HepG2 (cell line): ENCODE measurements around the gene ADGRV1. TPM values are rescaled to one million over a fixed set of nuclear protein-coding genes. Genes with fewer than 3 reads are reported as not detected.

Experiments used
- ATAC-seq: fragments of 200-7000 bp; cut with Tn5 transposase; 3 replicates; pipeline ENCODE4 v1.9.1; 2020; ENCODE audit warnings: mild to moderate bottlenecking, moderate library complexity
- BruUV-seq: library from RNA; stranded (reverse); fragments of 400-500 nt; replicated peaks from 2 replicates; lab custom pipeline; 2021; lab: Mats Ljungman, UMichigan
- CTCF ChIA-PET: fragments of 300-600 bp; formaldehyde crosslinking; extraction: SDS; loops from one replicate; lab custom pipeline; 2021; ENCODE audit warnings: low total read pairs, inconsistent platforms, low intra/inter-chr PET ratio; lab: Yijun Ruan, JAX
- POLR2A ChIA-PET: fragments of 350-600 bp; sonication (Branson Sonifier 250); formaldehyde crosslinking; loops from one replicate; lab custom pipeline; 2020; ENCODE audit warnings: antibody characterized with exemption, inconsistent platforms; lab: Yijun Ruan, JAX
- DNase-seq: peaks from one replicate; pipeline ENCODE4 v3.0.0-alpha.2; 2015; ENCODE audit warnings: low spot score
- FAIRE-seq: peaks from 3 replicates; lab custom pipeline; 2011; peaks lifted over from hg19 to GRCh38; lab: Jason Lieb, UNC
- H2AFZ ChIP-seq: one replicate; pipeline ENCODE4 v1.6.1; 2011; ENCODE audit warnings: low read length, inconsistent platforms
- H3K27ac ChIP-seq: fragments of 300-600 bp; 3 replicates; pipeline ENCODE4 v1.8.0; 2011; ENCODE audit warnings: mixed run types, mild to moderate bottlenecking, mixed read lengths, low read length, inconsistent platforms; ENCODE audit not compliant: insufficient read depth; ENCODE audit errors: extremely low read length
- H3K27me3 ChIP-seq, 2 experiments: fragments of 200-600 bp in 1 of 2; 2 replicates in 1 of 2; 3 replicates in 1 of 2; pipeline versions ENCODE4 v1.6.0 to v1.8.0; 2011; ENCODE audit warnings: low read length in 2 of 2, mild to moderate bottlenecking in 2 of 2, moderate library complexity in 2 of 2, inconsistent platforms in 1 of 2; ENCODE audit not compliant: insufficient read depth in 2 of 2, control insufficient read depth in 1 of 2
- H3K36me3 ChIP-seq, 2 experiments: fragments of 200-600 bp in 1 of 2; replicated peaks in 1 of 2; 2 replicates in 1 of 2; 3 replicates in 1 of 2; pipeline versions ENCODE4 v1.5.1 to v1.8.0; 2011; ENCODE audit warnings: low read length in 2 of 2, inconsistent platforms in 1 of 2; ENCODE audit not compliant: insufficient read depth in 2 of 2, control insufficient read depth in 1 of 2
- H3K4me1 ChIP-seq: 2 replicates; pipeline ENCODE4 v1.5.1; 2012; ENCODE audit warnings: low read length, inconsistent platforms; ENCODE audit not compliant: insufficient read depth
- H3K4me2 ChIP-seq: 2 replicates; pipeline ENCODE4 v1.6.0; 2011; ENCODE audit warnings: low read depth, low read length, inconsistent platforms
- H3K4me3 ChIP-seq, 3 experiments: fragments of 200-600 bp in 1 of 3; sonication (generic), shearing (Covaris generic) in 1 of 3; replicated peaks in 1 of 3; 2 replicates each; pipeline ENCODE4 v1.5.1; 2011 to 2016; ENCODE audit warnings: low read length in 3 of 3, inconsistent platforms in 2 of 3, low read depth in 2 of 3, mild to moderate bottlenecking in 2 of 3, control low read depth in 1 of 3, mixed read lengths in 1 of 3; ENCODE audit not compliant: insufficient read depth in 1 of 3
- H3K79me2 ChIP-seq: one replicate; pipeline ENCODE4 v1.6.1; 2011; ENCODE audit warnings: low read length, inconsistent platforms; ENCODE audit not compliant: insufficient read depth
- H3K9ac ChIP-seq: 2 replicates; pipeline ENCODE4 v1.6.0; 2011; ENCODE audit warnings: mild to moderate bottlenecking, low read depth, low read length, inconsistent platforms; ENCODE audit not compliant: insufficient read depth
- H3K9me3 ChIP-seq: 2 replicates; pipeline ENCODE4 v1.5.1; 2012; ENCODE audit warnings: mild to moderate bottlenecking, low read length
- H4K20me1 ChIP-seq: 2 replicates; pipeline ENCODE4 v1.6.0; 2011; ENCODE audit warnings: inconsistent platforms, mild to moderate bottlenecking, low read length, moderate library complexity; ENCODE audit not compliant: insufficient read depth
- ATM ChIP-seq: fragments of 450-650 bp; IDR thresholded peaks from 2 replicates; pipeline ENCODE4 v1.7.1; 2017; ENCODE audit warnings: mild to moderate bottlenecking, borderline replicate concordance
- GATA4 ChIP-seq: sonication (generic); IDR thresholded peaks from 2 replicates; pipeline ENCODE4 v1.6.1; 2016; ENCODE audit warnings: antibody characterized with exemption, low read depth, borderline replicate concordance
- HOXD1 ChIP-seq: sonication (generic); formaldehyde crosslinking; IDR thresholded peaks from 2 replicates; pipeline ENCODE4 v1.5.0; 2020; ENCODE audit warnings: missing genetic modification reagents
- SMAD3 ChIP-seq: sonication (generic); formaldehyde crosslinking; IDR thresholded peaks from 2 replicates; pipeline ENCODE4 v1.4.0; 2020; ENCODE audit warnings: missing genetic modification reagents
- STAT5B ChIP-seq: sonication (generic); formaldehyde crosslinking; IDR thresholded peaks from 2 replicates; pipeline ENCODE4 v1.4.0; 2020; ENCODE audit warnings: missing genetic modification reagents
- ZNF674 ChIP-seq: sonication (generic); formaldehyde crosslinking; IDR thresholded peaks from 2 replicates; pipeline ENCODE4 v1.5.0; 2020; ENCODE audit warnings: low read depth, mild to moderate bottlenecking, missing genetic modification reagents
- ZNF816 ChIP-seq: sonication (generic); formaldehyde crosslinking; IDR thresholded peaks from 2 replicates; pipeline ENCODE4 v1.8.0; 2022; ENCODE audit warnings: missing genetic modification reagents, mild to moderate bottlenecking, borderline replicate concordance
- WGBS: methylation state at CpG from one replicate; pipeline ENCODE4 v1.1.6; 2017; ENCODE audit warnings: low lambda C conversion rate; 5-methylcytosine and 5-hydroxymethylcytosine counted together
- in situ Hi-C: cut with HindIII; loops from 2 replicates; pipeline ENCODE4 v1.10.0; 2017; ENCODE audit warnings: low pct_unique_long_range_greater_than_20kb; ENCODE audit not compliant: extremely low pct_ligation_motif_present
- intact Hi-C: fragments of 100-400 bp; cut with micrococcal nuclease; formaldehyde crosslinking; loops from one replicate; pipeline ENCODE4 v1.10.0; 2022; ENCODE audit not compliant: unreplicated experiment
- polyA plus RNA-seq, 8 experiments: library from polyadenylated mRNA; depleted of rRNA in 3 of 8; stranded (reverse) in 7 of 8; unstranded in 1 of 8; fragments of >200 nt; fragmentation: Illumina TruSeq in 4 of 8; extraction: Trizol in 4 of 8; gene quantifications; 2 replicates each; pipeline versions ENCODE4 v1.2.1 to v1.2.3, GENCODE V29; 2011 to 2016; ENCODE audit warnings: low read depth in 4 of 8, missing spikeins in 1 of 8, mixed read lengths in 1 of 8; ENCODE audit not compliant: insufficient read depth in 1 of 8
- total RNA-seq, 5 experiments: library from RNA; depleted of rRNA; stranded (reverse); fragments of >200 nt; fragmentation: Illumina TruSeq; extraction: Trizol; gene quantifications; 2 replicates each; pipeline ENCODE4 v1.2.3, GENCODE V29; 2016; ENCODE audit warnings: low read depth in 1 of 5
- TF ChIP-seq, protein P1 (sequence below): sonication (generic); formaldehyde crosslinking; IDR thresholded peaks from 2 replicates; pipeline ENCODE4 v1.4.0; 2020; ENCODE audit warnings: missing genetic modification reagents, borderline replicate concordance

Gene ADGRV1
- total and polyA plus RNA-seq, 2 of the 13 experiments (the other 11 are each of a cell fraction or from before 2014, with no cell fraction given) = 1.7 to 3.9 TPM

DNA sequence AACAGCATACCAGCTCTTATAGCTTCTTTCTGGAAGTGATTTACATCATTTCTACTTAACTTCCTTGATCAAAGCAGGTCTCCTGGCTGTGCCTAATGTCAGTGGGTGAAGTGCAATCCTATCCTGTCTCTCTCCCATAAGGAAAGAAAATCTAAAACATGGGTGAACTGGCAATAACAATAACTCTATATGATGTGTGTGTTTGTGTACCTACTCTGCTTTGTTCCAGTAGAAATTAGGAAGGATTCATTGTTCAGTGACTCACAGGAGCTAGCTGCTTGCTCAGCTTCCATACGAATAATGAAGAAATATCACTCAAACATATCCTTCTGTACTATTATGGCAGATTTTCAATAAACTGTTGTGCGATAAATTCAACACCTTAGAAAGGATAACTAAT is 123.7 kb downstream of the ADGRV1 start:
- Histone ChIP-seq H3K27ac (no peak overlapping the region), H4K20me1 (no peaks in the 10 kb centered on the region), H3K4me3 (no peak overlapping the region), H2AFZ (no peak overlapping the region), H3K79me2 (no peaks in the 10 kb centered on the region), H3K4me1 (no peaks in the 10 kb centered on the region), H3K27me3 (no peaks in the 10 kb centered on the region; a peak in 1 of 5 replicates), H3K9me3 (no peaks in the 10 kb centered on the region)
- ChIA-PET POLR2A (no interaction called here), CTCF (no interaction called here)
- ATAC-seq = no peak
- intact Hi-C loops = no loop called here
- 1% methylated on average over 2 of the region's 2 CpGs for WGBS
- in situ Hi-C loops = no loop called here
- no peak for TF ChIP-seq SMAD3 (CRISPR knock-in tag)
- TF ChIP-seq ATM = no peak
- TF ChIP-seq ZNF674 (CRISPR knock-in tag) = no peak
- no peak for TF ChIP-seq HOXD1 (CRISPR knock-in tag)
- no peak for TF ChIP-seq STAT5B (CRISPR knock-in tag)
- TF ChIP-seq, protein P1, sequence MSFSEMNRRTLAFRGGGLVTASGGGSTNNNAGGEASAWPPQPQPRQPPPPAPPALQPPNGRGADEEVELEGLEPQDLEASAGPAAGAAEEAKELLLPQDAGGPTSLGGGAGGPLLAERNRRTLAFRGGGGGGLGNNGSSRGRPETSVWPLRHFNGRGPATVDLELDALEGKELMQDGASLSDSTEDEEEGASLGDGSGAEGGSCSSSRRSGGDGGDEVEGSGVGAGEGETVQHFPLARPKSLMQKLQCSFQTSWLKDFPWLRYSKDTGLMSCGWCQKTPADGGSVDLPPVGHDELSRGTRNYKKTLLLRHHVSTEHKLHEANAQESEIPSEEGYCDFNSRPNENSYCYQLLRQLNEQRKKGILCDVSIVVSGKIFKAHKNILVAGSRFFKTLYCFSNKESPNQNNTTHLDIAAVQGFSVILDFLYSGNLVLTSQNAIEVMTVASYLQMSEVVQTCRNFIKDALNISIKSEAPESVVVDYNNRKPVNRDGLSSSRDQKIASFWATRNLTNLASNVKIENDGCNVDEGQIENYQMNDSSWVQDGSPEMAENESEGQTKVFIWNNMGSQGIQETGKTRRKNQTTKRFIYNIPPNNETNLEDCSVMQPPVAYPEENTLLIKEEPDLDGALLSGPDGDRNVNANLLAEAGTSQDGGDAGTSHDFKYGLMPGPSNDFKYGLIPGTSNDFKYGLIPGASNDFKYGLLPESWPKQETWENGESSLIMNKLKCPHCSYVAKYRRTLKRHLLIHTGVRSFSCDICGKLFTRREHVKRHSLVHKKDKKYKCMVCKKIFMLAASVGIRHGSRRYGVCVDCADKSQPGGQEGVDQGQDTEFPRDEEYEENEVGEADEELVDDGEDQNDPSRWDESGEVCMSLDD (CRISPR knock-in tag) = no peak
- TF ChIP-seq GATA4 = no peak
- TF ChIP-seq ZNF816 (CRISPR knock-in tag) = no peak
- TF ChIP-seq, all 625 proteins: peak for 0
- Histone ChIP-seq H3K9ac (no peak overlapping the region), H3K4me2 (no peak overlapping the region), H3K36me3 (no peaks in the 10 kb centered on the region)
- DNase-seq (no peak), FAIRE-seq (no peak)
- no TSS peak for BruUV-seq
